ENCODE results near the gene KCTD21. TPM values are rescaled to one million over a fixed set of nuclear protein-coding genes. Genes with fewer than 3 reads are reported as not detected.

KCTD21 gene
- total and polyA plus RNA-seq, 2 donors (not counting 1 experiment from before 2014, with no cell fraction given): 4.3 to 8.0 TPM

- H3K27me3 Mint-ChIP-seq: no peaks in the 10 kb centered on the region
- CTCF ChIA-PET: no interaction called here
- ATAC-seq (ENCODE audit: low read depth) (no peak), DNase-seq (no peak)
- H3K79me2 ChIP-seq (ENCODE audit: control insufficient read depth, insufficient read depth, low read length): no peaks in the 10 kb centered on the region
- no peaks in the 10 kb centered on the region for H3K4me1 Mint-ChIP-seq
- no peaks in the 10 kb centered on the region for H3K27me3 ChIP-seq (replicated peaks in 1 of 4; ENCODE audit: control extremely low read depth in 1 of 4, control insufficient read depth in 3 of 4, insufficient read depth in 4 of 4, low read length in 3 of 4)
- H3K4me3 ChIP-seq (ENCODE audit: control extremely low read depth in 1 of 5, extremely low read depth in 1 of 5, insufficient read depth in 1 of 5, low read depth in 2 of 5, low read length in 4 of 5): no peak overlapping the region
- WGBS (ENCODE audit: insufficient coverage): 97% methylated on average over 5 of the region's 6 CpGs
- no peak overlapping the region for H3K4me2 ChIP-seq (replicated peaks; ENCODE audit: low read depth, low read length, poor library complexity, severe bottlenecking)
- intact Hi-C loops (cut with micrococcal nuclease): no loop called here
- H3K36me3 ChIP-seq (replicated peaks in 1 of 2; ENCODE audit: control extremely low read depth in 1 of 2, control insufficient read depth in 1 of 2, extremely low read depth in 1 of 2, insufficient read depth in 2 of 2, low read length in 1 of 2): no peaks in the 10 kb centered on the region
- no peak overlapping the region for H2AFZ ChIP-seq (ENCODE audit: insufficient read depth, low read depth, low read length, poor library complexity, severe bottlenecking)
- no peaks in the 10 kb centered on the region for H3K9me3 ChIP-seq (ENCODE audit: control extremely low read depth in 1 of 3, control insufficient read depth in 2 of 3, insufficient read depth in 1 of 3, low read length in 2 of 3)
- no peaks in the 10 kb centered on the region for H4K20me1 ChIP-seq (ENCODE audit: control insufficient read depth, insufficient read depth, low read length, poor library complexity, severe bottlenecking)
- H3K9me3 Mint-ChIP-seq (ENCODE audit: insufficient read depth): no peaks in the 10 kb centered on the region
- no peaks in the 10 kb centered on the region for H3K4me1 ChIP-seq (ENCODE audit: control insufficient read depth in 2 of 2, insufficient read depth in 2 of 2, low read length in 2 of 2)
- H3K27ac ChIP-seq (ENCODE audit: low read length in 2 of 2): no peak overlapping the region
- H3K4me3 Mint-ChIP-seq: no peak overlapping the region
- no peak overlapping the region for H3K9ac ChIP-seq (ENCODE audit: low read length)
- no peak overlapping the region for H3K27ac Mint-ChIP-seq
- POLR2A ChIA-PET: no interaction called here
- TF ChIP-seq EZH2 (IDR thresholded peaks at IDR 0.05; ENCODE audit: borderline replicate concordance, insufficient read depth, low read depth, low read length, poor library complexity, severe bottlenecking) (no peak), CTCF (IDR thresholded peaks at IDR 0.05) (no peak)
Measured at GRCh38 chr11:78166855-78167469, 21.5 kb downstream of the KCTD21 start.

- H3K4me3 ChIP-seq (ENCODE audit: control extremely low read depth in 1 of 5, extremely low read depth in 1 of 5, insufficient read depth in 1 of 5, low read depth in 2 of 5, low read length in 4 of 5): no peak overlapping the region
- H4K20me1 ChIP-seq (ENCODE audit: control insufficient read depth, insufficient read depth, low read length, poor library complexity, severe bottlenecking): no peaks in the 10 kb centered on the region
- no peak overlapping the region for H2AFZ ChIP-seq (ENCODE audit: insufficient read depth, low read depth, low read length, poor library complexity, severe bottlenecking)
- no peaks in the 10 kb centered on the region for H3K9me3 Mint-ChIP-seq (ENCODE audit: insufficient read depth)
- H3K9me3 ChIP-seq (ENCODE audit: control extremely low read depth in 1 of 3, control insufficient read depth in 2 of 3, insufficient read depth in 1 of 3, low read length in 2 of 3): no peaks in the 10 kb centered on the region
- H3K27ac Mint-ChIP-seq: no peak overlapping the region
- 100% methylated on average over 1 of the region's 2 CpGs for WGBS (ENCODE audit: insufficient coverage)
- no peak overlapping the region for H3K4me2 ChIP-seq (replicated peaks; ENCODE audit: low read depth, low read length, poor library complexity, severe bottlenecking)
- no peak for ATAC-seq (ENCODE audit: low read depth)
- no peaks in the 10 kb centered on the region for H3K27me3 Mint-ChIP-seq
- TF ChIP-seq CTCF (IDR thresholded peaks at IDR 0.05): no peak
- no peak for DNase-seq
- no peaks in the 10 kb centered on the region for H3K4me1 ChIP-seq (ENCODE audit: control insufficient read depth in 2 of 2, insufficient read depth in 2 of 2, low read length in 2 of 2)
- no peaks in the 10 kb centered on the region for H3K4me1 Mint-ChIP-seq
- no peak overlapping the region for H3K9ac ChIP-seq (ENCODE audit: low read length)
- H3K27ac ChIP-seq (ENCODE audit: low read length in 2 of 2): no peak overlapping the region
- no peak overlapping the region for H3K4me3 Mint-ChIP-seq
- H3K27me3 ChIP-seq (replicated peaks in 1 of 4; ENCODE audit: control extremely low read depth in 1 of 4, control insufficient read depth in 3 of 4, insufficient read depth in 4 of 4, low read length in 3 of 4): no peaks in the 10 kb centered on the region
- ChIA-PET POLR2A (no interaction called here), CTCF (no interaction called here)
- intact Hi-C loops (cut with micrococcal nuclease): no loop called here
- H3K79me2 ChIP-seq (ENCODE audit: control insufficient read depth, insufficient read depth, low read length): no peaks in the 10 kb centered on the region
- no peaks in the 10 kb centered on the region for H3K36me3 ChIP-seq (replicated peaks in 1 of 2; ENCODE audit: control extremely low read depth in 1 of 2, control insufficient read depth in 1 of 2, extremely low read depth in 1 of 2, insufficient read depth in 2 of 2, low read length in 1 of 2)
Measured at GRCh38 chr11:78164471-78164870, 24.0 kb downstream of the KCTD21 start.
